ENCODE data around the gene TMSB10. TPM values are rescaled to one million over a fixed set of nuclear protein-coding genes. Genes with fewer than 3 reads are reported as not detected.

Gene TMSB10
- total RNA-seq, 2 experiments from 2014 or later = 1,969 to 2,001 TPM

GRCh38 chr2:84857566-84857965 is 47.9 kb upstream of the TMSB10 start:
- Histone ChIP-seq H3K27me3 (ENCODE audit: control insufficient read depth in 1 of 2, insufficient read depth in 2 of 2, low read length in 2 of 2) (no peaks in the 10 kb centered on the region), H3K27ac (ENCODE audit: low read depth in 1 of 2, low read length in 2 of 2) (peak overlapping the region; percentile 53 to 69), H3K4me1 (ENCODE audit: insufficient read depth, low read length) (peaks cover 95% of the 10 kb centered on the region), H3K9me3 (ENCODE audit: control insufficient read depth in 1 of 2, insufficient read depth in 1 of 2, low read length in 2 of 2) (peaks cover 3 to 9% of the 10 kb centered on the region in 2 experiments), H3K4me3 (ENCODE audit: low read length) (no peak overlapping the region), H3K36me3 (ENCODE audit: insufficient read depth, low read length) (peaks cover 12% of the 10 kb centered on the region)
- peak overlapping the region; percentile 32 for H3K4me3 Mint-ChIP-seq
- intact Hi-C loops (cut with DNase I, micrococcal nuclease) = loop anchor here (2.0 to 5.0 kb wide), 2 partner anchors 17 to 205 kb away; no protein-coding TSS in a partner anchor
- peaks cover 91% of the 10 kb centered on the region for H3K36me3 Mint-ChIP-seq (ENCODE audit: low read depth)
- H3K27ac Mint-ChIP-seq = peak overlapping the region; percentile 94
- no peaks in the 10 kb centered on the region for H3K27me3 Mint-ChIP-seq
- peaks cover 12% of the 10 kb centered on the region for H3K9me3 Mint-ChIP-seq
- peaks cover 96% of the 10 kb centered on the region for H3K4me1 Mint-ChIP-seq (ENCODE audit: low read depth)
- ATAC-seq (ENCODE audit: poor library complexity) (no peak), DNase-seq (no peak)
- TF ChIP-seq CTCF (IDR thresholded peaks at IDR 0.05) = no peak
- ChIA-PET POLR2A (interaction anchor here (0.5 to 9.8 kb wide), 15 partner anchors 9 to 377 kb away, joined by 3 to 132 read pairs (median 4); partner anchors contain the start of gene TRABD2A), CTCF (interaction anchor here (0.9 to 2.7 kb wide), 3 partner anchors 19 to 68 kb away, joined by 3 to 14 read pairs (median 3); no protein-coding TSS in a partner anchor)

- peak overlapping the region; percentile 94 for H3K27ac Mint-ChIP-seq
- Histone ChIP-seq H3K9me3 (ENCODE audit: control insufficient read depth in 1 of 2, insufficient read depth in 1 of 2, low read length in 2 of 2) (peaks cover 3 to 5% of the 10 kb centered on the region in 2 experiments), H3K27me3 (ENCODE audit: control insufficient read depth in 1 of 2, insufficient read depth in 2 of 2, low read length in 2 of 2) (no peaks in the 10 kb centered on the region), H3K4me1 (ENCODE audit: insufficient read depth, low read length) (peaks cover 96% of the 10 kb centered on the region), H3K4me3 (ENCODE audit: low read length) (no peak overlapping the region), H3K27ac (ENCODE audit: low read depth in 1 of 2, low read length in 2 of 2) (peak overlapping the region; percentile 53 to 69), H3K36me3 (ENCODE audit: insufficient read depth, low read length) (peaks cover 9% of the 10 kb centered on the region)
- ChIA-PET CTCF (interaction anchor here (0.9 to 2.7 kb wide), 2 partner anchors 20 to 68 kb away, joined by 3 to 14 read pairs; no protein-coding TSS in a partner anchor), POLR2A (interaction anchor here (0.8 to 9.8 kb wide), 12 partner anchors 10 to 205 kb away, joined by 3 to 132 read pairs (median 6); partner anchors contain the start of gene TRABD2A)
- H3K9me3 Mint-ChIP-seq = peaks cover 9% of the 10 kb centered on the region
- peaks cover 96% of the 10 kb centered on the region for H3K4me1 Mint-ChIP-seq (ENCODE audit: low read depth)
- TF ChIP-seq CTCF (IDR thresholded peaks at IDR 0.05) = peak; percentile 26
- ATAC-seq (ENCODE audit: poor library complexity) = no peak
- intact Hi-C loops (cut with DNase I, micrococcal nuclease) = loop anchor here in 1 of 2 experiments (5.0 kb wide), 1 partner anchor 206 kb away; no protein-coding TSS in a partner anchor
- H3K36me3 Mint-ChIP-seq (ENCODE audit: low read depth) = peaks cover 91% of the 10 kb centered on the region
- no peaks in the 10 kb centered on the region for H3K27me3 Mint-ChIP-seq
- H3K4me3 Mint-ChIP-seq = peak overlapping the region; percentile 32
- DNase-seq = no peak
Observed at GRCh38 chr2:84858123-84858522, 47.3 kb upstream of the TMSB10 start.

- no peak for TF ChIP-seq CTCF (IDR thresholded peaks at IDR 0.05)
- Mint-ChIP-seq H3K4me3 (peak overlapping the region; percentile 58), H3K27ac (peak overlapping the region; percentile 94), H3K4me1 (ENCODE audit: low read depth) (peaks cover 100% of the 10 kb centered on the region), H3K27me3 (no peaks in the 10 kb centered on the region), H3K36me3 (ENCODE audit: low read depth) (peaks cover 92% of the 10 kb centered on the region), H3K9me3 (peaks cover 7% of the 10 kb centered on the region)
- ChIA-PET CTCF (interaction anchor here (1.4 to 2.7 kb wide), 2 partner anchors 23 to 67 kb away, joined by 3 to 14 read pairs; no protein-coding TSS in a partner anchor), POLR2A (interaction anchor here (0.8 to 9.8 kb wide), 9 partner anchors 11 to 175 kb away, joined by 3 to 132 read pairs (median 7); no protein-coding TSS in a partner anchor)
- no peaks in the 10 kb centered on the region for H3K9me3 ChIP-seq (ENCODE audit: control insufficient read depth in 1 of 2, insufficient read depth in 1 of 2, low read length in 2 of 2)
- peak overlapping the region; percentile 13 for H3K4me3 ChIP-seq (ENCODE audit: low read length)
- no peaks in the 10 kb centered on the region for H3K27me3 ChIP-seq (ENCODE audit: control insufficient read depth in 1 of 2, insufficient read depth in 2 of 2, low read length in 2 of 2)
- no peak for ATAC-seq (ENCODE audit: poor library complexity)
- H3K4me1 ChIP-seq (ENCODE audit: insufficient read depth, low read length) = peaks cover 97% of the 10 kb centered on the region
- intact Hi-C loops (cut with DNase I, micrococcal nuclease) = loop anchor here in 1 of 2 experiments (5.0 kb wide), 1 partner anchor 207 kb away; no protein-coding TSS in a partner anchor
- peak in 2 of 14 experiments; percentile 22 to 61 for DNase-seq
- H3K27ac ChIP-seq (ENCODE audit: low read depth in 1 of 2, low read length in 2 of 2) = peak overlapping the region; percentile 53 to 69
- H3K36me3 ChIP-seq (ENCODE audit: insufficient read depth, low read length) = peaks cover 9% of the 10 kb centered on the region
Observed at GRCh38 chr2:84858937-84859336, 46.5 kb upstream of the TMSB10 start.

Data from CD4-positive, alpha-beta T cell (primary cell).